HCT116 (cell line): ENCODE data around the gene PVR. TPM values are rescaled to one million over a fixed set of nuclear protein-coding genes. Genes with fewer than 3 reads are reported as not detected.
"Not testable (repeated sequence)": the region's sequence is repeated elsewhere in the genome, so short reads cannot be mapped to it uniquely, and the experiment has no call there.

Experiments
- ATAC-seq: fragments of 200-7000 bp; cut with Tn5 transposase; 2 replicates; pipeline ENCODE4 v1.9.1; 2020; ENCODE audit warnings: mild to moderate bottlenecking, moderate library complexity
- BruUV-seq: library from RNA; stranded (reverse); fragments of 400-500 nt; replicated peaks from 2 replicates; lab custom pipeline; 2021; lab: Mats Ljungman, UMichigan
- CTCF ChIA-PET: fragments of 300-600 bp; sonication (Branson Sonifier 250); formaldehyde crosslinking; loops from one replicate; lab custom pipeline; 2021; ENCODE audit warnings: antibody characterized with exemption; lab: Charles Lee
- POLR2A ChIA-PET: fragments of 300-600, 350-600 bp; sonication (Branson Sonifier 250); formaldehyde crosslinking; loops from one replicate; lab custom pipeline; 2021; ENCODE audit warnings: antibody characterized with exemption; lab: Charles Lee
- RAD21 ChIA-PET, 2 experiments: fragments of 300-600 bp; sonication (Branson Sonifier 250); formaldehyde crosslinking; loops; one replicate each; lab custom pipeline; 2023; ENCODE audit warnings: low total read pairs in 2 of 2; ENCODE audit not compliant: uncharacterized antibody in 2 of 2, unreplicated experiment in 2 of 2, low non-redundant PET in 1 of 2; lab: Charles Lee
- DNase-seq: peaks from one replicate; pipeline ENCODE4 v3.0.0-alpha.2; 2010; ENCODE audit warnings: low read depth, low spot score
- H2AFZ ChIP-seq: fragments of 200-600 bp; shearing (Covaris generic), sonication (generic); 2 replicates; pipeline ENCODE4 v1.6.1; 2017; ENCODE audit warnings: low read depth, mixed run types, mixed read lengths, antibody characterized with exemption, low read length; ENCODE audit not compliant: poor library complexity, severe bottlenecking
- H3K27ac ChIP-seq: 2 replicates; pipeline ENCODE4 v1.5.1; 2012; ENCODE audit warnings: low read depth, low read length
- H3K27me3 ChIP-seq: fragments of 200-600 bp; sonication (generic); 2 replicates; pipeline ENCODE4 v1.6.1; 2016; ENCODE audit warnings: mixed run types, low read length, mixed read lengths; ENCODE audit not compliant: insufficient read depth
- H3K36me3 ChIP-seq, 2 experiments: fragments of 200-500 bp in 1 of 2; fragments of 200-600 bp in 1 of 2; sonication (Bioruptor generic) in 1 of 2; sonication (generic) in 1 of 2; 2 replicates each; pipeline versions ENCODE4 v1.5.1 to v1.6.1; 2014 to 2016; ENCODE audit warnings: low read length in 2 of 2, inconsistent platforms in 1 of 2, mixed read lengths in 1 of 2, mixed run types in 1 of 2; ENCODE audit not compliant: insufficient read depth in 2 of 2, control insufficient read depth in 1 of 2
- H3K4me1 ChIP-seq, 2 experiments: fragments of 200-600 bp in 1 of 2; sonication (generic) in 1 of 2; 2 replicates each; pipeline versions ENCODE4 v1.5.1 to v1.6.1; 2012 to 2017; ENCODE audit warnings: low read length in 2 of 2, inconsistent platforms in 1 of 2, mild to moderate bottlenecking in 1 of 2, mixed read lengths in 1 of 2, mixed run types in 1 of 2, moderate library complexity in 1 of 2; ENCODE audit not compliant: insufficient read depth in 2 of 2, control insufficient read depth in 1 of 2
- H3K4me2 ChIP-seq: fragments of 200-600 bp; sonication (generic); 2 replicates; pipeline ENCODE4 v1.6.1; 2017; ENCODE audit warnings: mixed run types, low read length, mixed read lengths
- H3K4me3 ChIP-seq, 2 experiments: fragments of 200-600 bp in 1 of 2; sonication (generic) in 1 of 2; replicated peaks in 1 of 2; 2 replicates each; pipeline ENCODE4 v1.5.1; 2011 to 2016; ENCODE audit warnings: low read length in 2 of 2, control low read depth in 1 of 2, low read depth in 1 of 2, mild to moderate bottlenecking in 1 of 2, mixed read lengths in 1 of 2, mixed run types in 1 of 2
- H3K79me2 ChIP-seq: fragments of 200-600 bp; sonication (generic); 2 replicates; pipeline ENCODE4 v1.6.1; 2017; ENCODE audit warnings: mild to moderate bottlenecking, mixed run types, low read length, moderate library complexity, mixed read lengths; ENCODE audit not compliant: insufficient read depth
- H3K9ac ChIP-seq: fragments of 200-600 bp; sonication (generic); 2 replicates; pipeline ENCODE4 v1.6.1; 2016; ENCODE audit warnings: low read length, mixed read lengths
- H3K9me2 ChIP-seq: fragments of 200-600 bp; sonication (generic), shearing (Covaris generic); 2 replicates; pipeline ENCODE4 v1.6.1; 2017; ENCODE audit warnings: mixed run types, mild to moderate bottlenecking, moderate library complexity; ENCODE audit not compliant: insufficient read depth
- H3K9me3 ChIP-seq, 2 experiments: fragments of 200-500 bp in 1 of 2; fragments of 200-600 bp in 1 of 2; sonication (Bioruptor generic) in 1 of 2; sonication (generic) in 1 of 2; 2 replicates each; pipeline ENCODE4 v1.6.1; 2014 to 2017; ENCODE audit warnings: low read length in 2 of 2, mixed read lengths in 2 of 2, inconsistent platforms in 1 of 2, low read depth in 1 of 2, mild to moderate bottlenecking in 1 of 2, mixed run types in 1 of 2, moderate library complexity in 1 of 2; ENCODE audit not compliant: control insufficient read depth in 1 of 2, insufficient read depth in 1 of 2
- H4K20me1 ChIP-seq: fragments of 200-600 bp; sonication (generic), shearing (Covaris generic); 2 replicates; pipeline ENCODE4 v1.6.1; 2017; ENCODE audit warnings: mixed run types, mild to moderate bottlenecking, moderate library complexity; ENCODE audit not compliant: insufficient read depth
- CBX3 ChIP-seq: IDR thresholded peaks from 2 replicates; pipeline ENCODE4 v1.6.1; 2012; ENCODE audit warnings: low read depth
- EGR1 ChIP-seq: IDR thresholded peaks from 2 replicates; pipeline ENCODE4 v1.6.1; 2012; ENCODE audit warnings: low read depth
- ELF1 ChIP-seq: IDR thresholded peaks from 2 replicates; pipeline ENCODE4 v1.6.1; 2012; ENCODE audit warnings: low read depth, borderline replicate concordance
- EZH2 ChIP-seq: fragments of 200-600 bp; sonication (generic); IDR thresholded peaks from 2 replicates; pipeline ENCODE4 v1.6.1; 2017; ENCODE audit warnings: antibody characterized with exemption, mixed run types
- EZH2phosphoT487 ChIP-seq: fragments of 200-600 bp; IDR thresholded peaks from 2 replicates; pipeline ENCODE4 v1.6.1; 2018; ENCODE audit warnings: antibody characterized with exemption, borderline replicate concordance
- FOSL1 ChIP-seq: IDR thresholded peaks from 2 replicates; pipeline ENCODE4 v1.6.1; 2012; ENCODE audit warnings: low read depth
- POLR2A ChIP-seq: IDR thresholded peaks from 2 replicates; pipeline ENCODE4 v1.7.0; 2011; ENCODE audit warnings: borderline replicate concordance; ENCODE audit not compliant: insufficient read depth, insufficient read length; ENCODE audit errors: extremely low read depth
- POLR2AphosphoS5 ChIP-seq: IDR thresholded peaks from 2 replicates; pipeline ENCODE4 v1.6.1; 2011; ENCODE audit warnings: mild to moderate bottlenecking, low read depth, low read length, moderate library complexity
- RAD21 ChIP-seq: IDR thresholded peaks from 2 replicates; pipeline ENCODE4 v1.6.1; 2012; ENCODE audit warnings: low read depth, mild to moderate bottlenecking
- SIN3A ChIP-seq: IDR thresholded peaks from 2 replicates; pipeline ENCODE4 v1.6.1; 2012; ENCODE audit warnings: low read depth
- SP1 ChIP-seq: IDR thresholded peaks from 2 replicates; pipeline ENCODE4 v1.6.1; 2012; ENCODE audit warnings: low read depth
- SRF ChIP-seq: IDR thresholded peaks from 2 replicates; pipeline ENCODE4 v1.6.1; 2012; ENCODE audit warnings: low read depth
- TCF7L2 ChIP-seq: IDR thresholded peaks from 2 replicates; pipeline ENCODE4 v1.7.0; 2011; ENCODE audit warnings: borderline replicate concordance, inconsistent platforms; ENCODE audit not compliant: insufficient read depth, insufficient read length; ENCODE audit errors: extremely low read depth
- YY1 ChIP-seq: IDR thresholded peaks from 2 replicates; pipeline ENCODE4 v1.6.1; 2011; ENCODE audit warnings: low read length, low read depth, moderate library complexity, mild to moderate bottlenecking; ENCODE audit not compliant: insufficient replicate concordance; ENCODE audit errors: extremely low read depth
- intact Hi-C: fragments of 100-400 bp; cut with micrococcal nuclease; formaldehyde crosslinking; loops from 2 replicates; pipeline ENCODE4 v1.10.0; 2022
- total RNA-seq: library from RNA; stranded (reverse); gene quantifications from one replicate; pipeline ENCODE4 v1.2.1, GENCODE V29; 2021; ENCODE audit not compliant: unreplicated experiment
- TF ChIP-seq, protein P1 (sequence below): IDR thresholded peaks from 2 replicates; pipeline ENCODE4 v1.6.1; 2012
- TF ChIP-seq, protein P2 (sequence below): IDR thresholded peaks from 2 replicates; pipeline ENCODE4 v1.6.1; 2012

Gene PVR
- total RNA-seq, 1 experiment from 2014 or later = 62.0 TPM

DNA sequence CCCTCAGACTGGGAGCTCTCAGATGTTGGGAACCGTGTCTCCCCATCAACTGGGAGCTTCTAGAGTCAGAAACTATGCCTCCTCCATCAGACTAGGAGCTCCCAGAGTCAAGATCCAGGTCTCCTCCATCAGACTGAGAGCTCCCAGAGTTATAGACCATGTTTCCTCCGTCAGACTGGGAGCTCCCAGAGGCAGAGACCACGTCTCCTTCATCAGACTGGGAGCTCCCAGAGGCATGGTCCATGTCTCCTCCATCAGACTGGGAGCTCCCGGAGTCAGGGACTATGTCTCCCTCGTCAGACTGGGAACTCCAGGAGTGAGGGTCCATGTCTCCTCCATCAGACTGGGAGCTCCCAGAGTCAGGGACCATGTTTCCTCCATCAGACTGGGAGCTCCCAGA lies 65.2 kb downstream of the PVR start (continued):
- TF ChIP-seq EGR1 = no peak
- no peak for TF ChIP-seq EZH2
- no peak for TF ChIP-seq CBX3
- no peak for TF ChIP-seq TCF7L2
- TF ChIP-seq, protein P1, sequence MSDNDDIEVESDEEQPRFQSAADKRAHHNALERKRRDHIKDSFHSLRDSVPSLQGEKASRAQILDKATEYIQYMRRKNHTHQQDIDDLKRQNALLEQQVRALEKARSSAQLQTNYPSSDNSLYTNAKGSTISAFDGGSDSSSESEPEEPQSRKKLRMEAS = no peak

DNA sequence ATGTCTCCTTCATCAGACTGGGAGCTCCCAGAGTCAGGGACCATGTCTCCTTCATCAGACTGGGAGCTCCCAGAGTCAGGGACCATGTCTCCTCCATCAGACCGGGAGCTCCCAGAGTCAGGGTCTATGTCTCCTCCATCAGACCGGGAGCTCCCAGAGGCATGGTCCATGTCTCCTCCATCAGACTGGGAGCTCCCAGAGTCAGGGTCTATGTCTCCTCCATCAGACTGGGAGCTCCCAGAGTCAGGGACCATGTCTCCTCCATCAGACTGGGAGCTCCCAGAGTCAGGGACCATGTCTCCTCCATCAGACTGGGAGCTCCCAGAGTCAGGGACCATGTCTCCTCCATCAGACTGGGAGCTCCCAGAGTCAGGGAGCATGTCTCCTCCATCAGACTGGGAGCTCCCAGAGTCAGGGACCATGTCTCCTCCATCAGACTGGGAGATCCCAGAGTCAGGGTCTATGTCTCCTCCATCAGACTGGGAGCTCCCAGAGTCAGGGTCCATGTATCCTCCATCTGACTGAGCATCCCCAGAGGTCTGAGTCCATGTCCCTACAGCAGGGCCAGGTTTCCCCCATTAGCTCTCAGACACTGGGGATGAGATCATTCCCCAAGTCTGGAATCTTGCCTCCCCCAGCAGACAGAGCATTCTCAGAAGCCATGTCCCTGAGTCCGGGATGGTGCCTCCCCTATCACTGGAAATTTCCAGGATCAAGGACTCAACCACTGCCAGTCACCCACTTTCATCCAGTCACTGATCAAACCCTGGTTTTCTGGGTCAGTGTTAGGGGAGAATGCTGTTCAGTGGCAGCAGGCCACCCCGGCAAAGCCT lies 65.9 kb downstream of the PVR start:
- H3K79me2 ChIP-seq, intact Hi-C loops, H4K20me1 ChIP-seq, H2AFZ ChIP-seq, DNase-seq, H3K27me3 ChIP-seq, CTCF ChIA-PET, H3K9me2 ChIP-seq, H3K27ac ChIP-seq, BruUV-seq, H3K9me3 ChIP-seq, RAD21 ChIA-PET, ATAC-seq, POLR2A ChIA-PET, H3K36me3 ChIP-seq, H3K4me3 ChIP-seq, H3K9ac ChIP-seq, H3K4me2 ChIP-seq, H3K4me1 ChIP-seq: not testable (repeated sequence)

DNA sequence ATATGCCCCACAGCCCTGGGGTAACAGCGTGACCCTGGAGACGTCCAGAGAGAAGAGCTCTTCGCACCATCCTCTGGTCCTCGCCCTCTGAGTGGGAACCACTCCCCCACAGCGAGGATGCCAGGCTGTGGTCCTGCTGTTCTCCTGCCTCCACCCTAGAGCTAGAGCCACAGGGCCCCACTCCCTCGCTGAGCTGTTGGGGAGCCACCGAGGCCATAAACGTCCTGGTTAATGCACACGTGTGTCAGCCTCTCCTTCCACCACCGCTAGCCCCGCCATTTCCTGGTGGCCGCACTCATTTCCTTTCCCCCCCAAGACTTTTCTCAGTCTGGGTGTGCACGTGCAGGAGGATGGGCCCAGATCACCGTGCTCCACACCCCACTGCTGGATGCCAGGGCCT lies 66.8 kb downstream of the PVR start:
- intact Hi-C loops = no loop called here
- CTCF ChIA-PET = no interaction called here
- H3K27ac ChIP-seq = no peak overlapping the region
- no peaks in the 10 kb centered on the region for H3K9me2 ChIP-seq
- H3K4me2 ChIP-seq = no peak overlapping the region
- ATAC-seq (no peak), DNase-seq (no peak)
- H3K27me3 ChIP-seq = no peaks in the 10 kb centered on the region
- no peak overlapping the region for H2AFZ ChIP-seq
- no peaks in the 10 kb centered on the region for H3K36me3 ChIP-seq
- no TSS peak for BruUV-seq
- POLR2A ChIA-PET = no interaction called here
- RAD21 ChIA-PET = no interaction called here
- no peaks in the 10 kb centered on the region; a peak in 1 of 4 replicates for H3K4me1 ChIP-seq
- no peak overlapping the region for H3K4me3 ChIP-seq
- no peaks in the 10 kb centered on the region for H3K79me2 ChIP-seq
- H3K9ac ChIP-seq = no peak overlapping the region
- H4K20me1 ChIP-seq = no peaks in the 10 kb centered on the region
- peaks cover 0 to 9% of the 10 kb centered on the region in 2 experiments; a peak in 1 of 4 replicates for H3K9me3 ChIP-seq
- TF ChIP-seq SRF (no peak), YY1 (no peak), CBX3 (no peak), TCF7L2 (no peak), EGR1 (no peak), RAD21 (no peak), POLR2AphosphoS5 (no peak), EZH2phosphoT487 (no peak), POLR2A (no peak), SIN3A (no peak), FOSL1 (no peak), SP1 (no peak), ELF1 (no peak)
- TF ChIP-seq, protein P2, sequence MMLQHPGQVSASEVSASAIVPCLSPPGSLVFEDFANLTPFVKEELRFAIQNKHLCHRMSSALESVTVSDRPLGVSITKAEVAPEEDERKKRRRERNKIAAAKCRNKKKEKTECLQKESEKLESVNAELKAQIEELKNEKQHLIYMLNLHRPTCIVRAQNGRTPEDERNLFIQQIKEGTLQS = no peak
- TF ChIP-seq, protein P1 = no peak
